Gastroesophageal sphincter (tissue), 3 donors: Measurements from ENCODE around the gene IDH2.

ENCODE experiments used
- EP300 ChIP-seq: sonication (generic); formaldehyde crosslinking; IDR thresholded peaks from one replicate; pipeline ENCODE4 v1.6.1; 2017; ENCODE audit warnings: antibody characterized with exemption, mild to moderate bottlenecking
- POLR2A ChIP-seq, 2 donors: fragments of 450-650 bp; IDR thresholded peaks; one replicate each; pipeline ENCODE4 v1.6.1; 2017; ENCODE audit warnings: antibody characterized with exemption in 2 of 2, mild to moderate bottlenecking in 2 of 2, moderate library complexity in 1 of 2
- TF ChIP-seq, protein P1 (sequence below), 4 experiments: fragments of 200-600 bp in 2 of 4; fragments of 450-650 bp in 2 of 4; sonication (generic) in 1 of 4; IDR thresholded peaks; one replicate each; pipeline ENCODE4 v1.5.1; 2017 to 2019; ENCODE audit warnings: antibody characterized with exemption in 4 of 4, mild to moderate bottlenecking in 2 of 4, moderate library complexity in 2 of 4

DNA sequence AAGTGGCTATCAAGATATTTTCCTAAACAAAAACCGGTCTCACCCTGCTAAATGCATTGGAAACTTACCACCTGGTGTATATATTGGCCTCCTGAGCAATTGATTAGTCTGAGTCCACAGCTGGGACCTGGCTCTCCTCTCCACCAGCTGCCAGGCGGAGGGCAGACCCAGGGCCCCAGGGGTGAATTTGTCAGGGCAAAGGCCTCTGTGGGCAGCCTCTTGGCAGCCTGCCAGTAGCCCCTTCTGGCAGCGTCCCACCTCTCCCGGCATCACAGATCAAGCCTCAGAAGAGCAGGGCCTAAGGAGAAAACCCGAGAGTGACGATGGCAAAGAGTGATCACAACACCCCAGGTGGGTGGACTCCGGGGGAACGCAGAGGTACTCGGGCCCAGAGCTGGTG, 43.0 kb upstream of the IDH2 start:
- TF ChIP-seq, protein P1, sequence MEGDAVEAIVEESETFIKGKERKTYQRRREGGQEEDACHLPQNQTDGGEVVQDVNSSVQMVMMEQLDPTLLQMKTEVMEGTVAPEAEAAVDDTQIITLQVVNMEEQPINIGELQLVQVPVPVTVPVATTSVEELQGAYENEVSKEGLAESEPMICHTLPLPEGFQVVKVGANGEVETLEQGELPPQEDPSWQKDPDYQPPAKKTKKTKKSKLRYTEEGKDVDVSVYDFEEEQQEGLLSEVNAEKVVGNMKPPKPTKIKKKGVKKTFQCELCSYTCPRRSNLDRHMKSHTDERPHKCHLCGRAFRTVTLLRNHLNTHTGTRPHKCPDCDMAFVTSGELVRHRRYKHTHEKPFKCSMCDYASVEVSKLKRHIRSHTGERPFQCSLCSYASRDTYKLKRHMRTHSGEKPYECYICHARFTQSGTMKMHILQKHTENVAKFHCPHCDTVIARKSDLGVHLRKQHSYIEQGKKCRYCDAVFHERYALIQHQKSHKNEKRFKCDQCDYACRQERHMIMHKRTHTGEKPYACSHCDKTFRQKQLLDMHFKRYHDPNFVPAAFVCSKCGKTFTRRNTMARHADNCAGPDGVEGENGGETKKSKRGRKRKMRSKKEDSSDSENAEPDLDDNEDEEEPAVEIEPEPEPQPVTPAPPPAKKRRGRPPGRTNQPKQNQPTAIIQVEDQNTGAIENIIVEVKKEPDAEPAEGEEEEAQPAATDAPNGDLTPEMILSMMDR (IDR thresholded peaks at IDR 0.05), result no peak
- TF ChIP-seq POLR2A (IDR thresholded peaks at IDR 0.05) (no peak), EP300 (no peak)
